HCEC 1CT (cell line): Measurements from ENCODE around the gene JPH4.

Experiments used
- DNase-seq: peaks from one replicate; pipeline ENCODE4 v3.0.0-alpha.2; 2017

Gene JPH4

GRCh38 chr14:23522643-23523198 lies 55.9 kb downstream of the JPH4 start:
- DNase-seq: no peak

GRCh38 chr14:23521785-23522640 lies 56.6 kb downstream of the JPH4 start:
- no peak for DNase-seq

- DNase-seq: no peak
Observed at GRCh38 chr14:23520899-23521533, 57.6 kb downstream of the JPH4 start.

- DNase-seq: no peak
Observed at GRCh38 chr14:23518709-23519108, 59.9 kb downstream of the JPH4 start.
